HG03457 (cell line): ENCODE results near the gene SPIC.
"Not testable (repeated sequence)": the region's sequence is repeated elsewhere in the genome, so short reads cannot be mapped to it uniquely, and the experiment has no call there.

ENCODE experiments used
- ATAC-seq: cut with Tn5 transposase; IDR thresholded peaks from one replicate; pipeline ENCODE4 v1.9.1; 2021; ENCODE audit warnings: moderate number of reproducible peaks; ENCODE audit not compliant: unreplicated experiment

SPIC gene

DNA sequence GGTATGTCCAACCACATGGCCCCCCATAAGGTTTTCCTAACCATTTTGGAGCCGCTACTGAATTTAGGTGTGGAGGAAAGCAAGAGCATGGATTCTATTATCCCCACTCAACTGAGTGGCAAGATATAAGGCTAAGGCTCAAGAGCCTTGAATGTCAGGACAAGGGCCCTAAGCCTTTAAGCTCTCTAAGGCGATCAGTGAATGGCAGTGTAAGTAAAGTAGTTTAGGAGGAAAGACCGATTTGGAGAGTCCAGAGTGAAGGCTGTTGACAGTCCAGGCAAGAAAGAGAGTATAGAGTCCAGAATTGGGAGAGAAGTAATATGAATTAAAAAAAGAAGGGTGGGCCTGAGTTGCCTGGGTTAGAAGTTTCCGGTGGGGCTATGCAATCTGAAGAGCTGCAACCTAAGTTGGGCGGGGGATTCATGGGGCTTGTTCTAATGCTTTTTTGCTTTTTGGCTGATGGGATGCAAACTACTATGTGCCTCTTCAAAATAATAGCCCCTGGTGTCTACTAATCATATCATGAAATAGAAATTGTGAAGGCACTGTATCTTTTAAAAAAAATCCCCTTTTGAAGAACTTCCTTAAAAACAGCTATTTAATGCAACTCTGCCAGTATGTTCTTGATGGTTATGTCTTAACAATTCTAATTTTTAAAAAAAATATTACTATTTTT is at the start of gene SPIC:
SPIC (plus strand) TSS at position 626 of the 676 bp plus-strand sequence. CDS start 1,569 bp downstream, outside the sequence.
- no peak for ATAC-seq

GRCh38 chr12:101430456-101430855 is 44.7 kb upstream of the SPIC start:
- ATAC-seq: no peak

DNA sequence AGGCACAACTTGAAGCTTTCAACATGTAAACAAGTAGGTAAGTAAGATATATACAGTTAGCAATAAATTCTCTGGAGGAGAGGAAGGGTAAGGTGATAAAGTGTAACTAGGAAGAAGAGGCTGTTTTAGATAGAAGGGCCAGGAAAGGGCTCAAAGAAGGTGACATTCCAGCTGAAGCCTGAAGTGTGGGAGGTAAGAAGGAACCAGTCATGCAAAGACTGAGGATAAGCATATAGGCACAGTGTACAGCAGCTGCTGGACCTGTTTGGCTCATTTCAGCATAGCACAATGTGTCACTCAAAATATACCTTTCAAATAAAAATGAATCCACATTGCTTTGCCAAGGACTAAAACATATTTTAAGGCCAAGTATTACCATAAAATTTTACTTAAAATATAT is 39.0 kb upstream of the SPIC start:
- no peak for ATAC-seq

GRCh38 chr12:101439236-101439635 is 35.9 kb upstream of the SPIC start:
- no peak for ATAC-seq

DNA sequence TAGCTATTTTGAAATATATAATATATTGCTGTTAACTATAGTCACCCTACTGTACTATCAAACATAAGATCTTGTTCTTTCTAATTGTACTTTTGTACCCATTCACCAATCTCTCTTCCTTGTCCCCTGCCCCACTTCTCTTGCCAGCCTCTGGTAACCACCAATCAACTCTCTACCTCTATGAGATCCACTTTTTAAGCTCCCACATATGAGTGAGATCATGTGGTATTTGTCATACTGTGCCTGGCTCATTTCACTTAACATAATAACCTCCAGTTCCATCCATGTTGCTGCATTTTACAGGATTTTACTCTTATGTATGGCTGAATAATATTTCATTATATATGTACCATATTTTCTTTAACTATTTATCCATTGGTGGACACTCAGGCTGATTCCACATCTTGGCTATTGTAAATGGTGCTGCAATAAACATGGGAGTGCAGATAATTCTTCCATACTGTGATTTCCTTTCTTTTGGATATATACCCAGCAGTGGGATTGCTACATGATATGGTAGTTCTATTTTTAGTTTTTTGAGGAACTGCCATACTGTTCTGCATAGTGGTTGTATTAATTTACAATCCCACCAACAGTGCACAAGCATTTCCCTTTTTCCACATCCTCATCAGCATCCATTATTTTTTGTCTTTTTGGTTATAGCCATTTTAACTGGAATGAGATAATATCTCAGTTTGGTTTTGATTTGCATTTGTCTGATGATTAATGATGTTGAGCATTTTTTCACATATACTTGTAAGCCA is 33.5 kb upstream of the SPIC start:
- ATAC-seq: no peak

- no peak for ATAC-seq
These were observed 19.5 kb upstream of the SPIC start for GRCh38 chr12:101455685-101456084.

GRCh38 chr12:101459642-101460346 is 15.3 kb upstream of the SPIC start:
- no peak for ATAC-seq

- ATAC-seq: no peak
These were observed 6.2 kb upstream of the SPIC start for GRCh38 chr12:101468948-101469347.

GRCh38 chr12:101470939-101471338 is 4.2 kb upstream of the SPIC start:
- ATAC-seq: no peak

DNA sequence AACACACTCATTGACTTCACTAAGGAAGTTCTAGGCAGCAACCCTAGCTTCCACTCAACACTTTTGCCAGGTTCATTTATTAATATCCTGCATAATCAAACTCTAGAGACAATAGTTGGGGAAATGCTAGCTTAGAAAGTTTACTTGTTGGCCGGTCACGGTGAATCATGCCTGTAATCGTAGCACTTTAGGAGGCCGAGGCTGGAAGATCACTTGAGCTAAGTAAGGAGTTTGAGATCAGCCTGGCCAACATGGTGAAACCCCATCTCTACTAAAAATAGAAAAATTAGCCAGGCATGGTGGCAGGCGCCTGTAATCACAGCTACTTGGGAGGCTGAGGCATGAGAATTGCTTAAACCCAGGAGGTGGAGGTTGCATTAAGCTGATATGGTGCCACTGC is 3.3 kb upstream of the SPIC start:
- ATAC-seq: not testable (repeated sequence)

GRCh38 chr12:101474248-101474647 is 888 bp upstream of the SPIC start:
- no peak for ATAC-seq

- ATAC-seq: no peak
These were observed 692 bp downstream of the SPIC start for GRCh38 chr12:101475751-101476305.

GRCh38 chr12:101480849-101481248 is 5.7 kb downstream of the SPIC start:
- ATAC-seq: no peak

- no peak for ATAC-seq
These were observed 9.9 kb downstream of the SPIC start for GRCh38 chr12:101485021-101485420.

DNA sequence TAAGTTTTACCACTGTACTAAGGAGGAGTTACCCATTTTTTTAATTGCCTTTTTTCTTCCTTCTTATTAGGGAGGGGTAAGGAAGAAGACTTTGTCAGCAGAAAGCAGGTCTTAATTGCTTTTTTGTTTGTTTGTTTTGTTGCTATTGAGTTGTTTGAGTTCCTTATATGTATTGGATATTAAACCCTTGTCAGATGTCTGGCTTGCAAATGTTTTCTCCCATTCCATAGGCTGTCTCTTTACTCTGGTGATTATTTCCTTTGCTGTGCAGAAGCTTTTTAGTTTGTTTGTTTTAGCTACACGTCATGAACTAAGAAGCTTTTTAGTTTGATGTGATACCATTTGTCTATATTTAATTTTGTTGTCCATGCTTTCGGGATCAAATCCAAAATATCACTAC is 13.3 kb downstream of the SPIC start:
- ATAC-seq: no peak

GRCh38 chr12:101490286-101490920 is 15.3 kb downstream of the SPIC start:
- no peak for ATAC-seq

- no peak for ATAC-seq
These were observed 16.2 kb downstream of the SPIC start for GRCh38 chr12:101491329-101491728.

DNA sequence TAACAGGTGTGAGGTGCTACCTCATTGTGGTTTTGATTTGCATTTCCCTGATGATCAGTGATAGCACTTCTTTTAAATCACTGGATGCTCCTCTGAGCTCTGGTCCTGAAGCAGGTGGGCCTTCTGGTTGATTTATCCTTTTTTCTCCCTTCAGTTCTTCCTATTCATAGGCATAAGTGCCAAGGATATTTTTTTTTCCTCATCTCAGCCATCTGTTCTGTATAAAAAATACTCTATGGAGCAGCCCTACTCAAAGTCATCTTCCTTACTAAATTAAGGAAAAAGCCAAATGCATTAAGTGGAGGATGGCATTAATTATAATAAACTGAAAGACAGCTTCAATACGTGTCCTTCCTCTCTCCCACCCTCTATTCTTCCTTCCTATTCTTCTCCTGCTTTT is 18.4 kb downstream of the SPIC start:
- no peak for ATAC-seq

GRCh38 chr12:101498252-101498651 is 23.1 kb downstream of the SPIC start:
- no peak for ATAC-seq

DNA sequence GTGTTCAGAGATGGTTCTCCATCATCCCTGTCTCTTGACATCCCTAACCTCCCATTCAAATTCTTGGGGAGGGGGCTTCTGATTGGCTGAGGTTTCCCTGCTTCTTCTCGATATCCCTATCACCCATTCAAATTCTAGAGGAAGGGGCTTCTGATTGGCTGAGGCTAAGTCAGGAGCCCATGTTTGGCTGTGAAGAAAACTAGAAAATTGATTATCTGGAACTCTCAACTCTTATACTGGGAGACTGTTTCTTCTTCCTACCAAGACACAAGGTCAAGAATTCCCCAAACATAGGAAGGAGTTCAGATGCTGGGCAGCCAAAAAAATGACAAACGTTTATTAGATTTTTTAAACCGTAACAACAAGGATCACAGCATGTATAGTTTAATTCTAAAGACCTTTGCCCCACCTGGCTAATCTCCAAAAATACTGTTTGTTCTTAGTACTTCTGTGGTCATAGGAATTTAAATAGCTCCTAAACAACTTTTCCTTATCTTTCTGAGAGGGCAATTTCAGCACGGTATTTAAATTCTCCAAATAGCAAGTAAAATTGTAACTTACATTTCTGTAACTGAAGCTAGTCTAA is 26.4 kb downstream of the SPIC start:
- ATAC-seq: no peak

DNA sequence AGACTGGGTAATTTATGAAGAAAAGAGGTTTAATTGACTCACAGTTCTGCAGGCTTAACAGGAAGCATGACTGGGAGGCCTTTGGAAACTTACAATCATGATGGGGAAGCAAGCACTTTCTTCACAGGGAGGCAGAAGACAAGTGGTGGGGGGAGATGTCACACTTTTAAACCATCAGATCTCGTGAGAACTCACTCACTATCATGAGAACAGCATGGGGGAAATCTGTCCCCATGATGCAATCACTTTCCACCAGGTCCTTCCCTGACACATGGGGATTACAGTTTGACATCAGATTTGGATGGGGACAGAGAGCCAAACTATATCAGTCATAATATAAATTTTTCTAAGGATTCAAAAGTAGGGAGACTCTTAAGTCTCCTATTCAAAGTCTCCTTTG is 46.0 kb downstream of the SPIC start:
- no peak for ATAC-seq
